LHCN-M2 (cell line): ENCODE results near the gene FXYD2. TPM values are rescaled to one million over a fixed set of nuclear protein-coding genes. Genes with fewer than 3 reads are reported as not detected.
"Not testable (repeated sequence)": the region's sequence is repeated elsewhere in the genome, so short reads cannot be mapped to it uniquely, and the experiment has no call there.

ENCODE experiments used
- DNase-seq: peaks from one replicate; pipeline ENCODE4 v3.0.0-alpha.2; 2012; ENCODE audit warnings: low read depth
- polyA plus RNA-seq: library from polyadenylated mRNA; unstranded; fragments of >200 nt; gene quantifications from one replicate; pipeline ENCODE4 v1.2.1, GENCODE V29; 2012; ENCODE audit warnings: missing spikeins
- total RNA-seq: library from RNA; depleted of rRNA; stranded (reverse); fragments of >200 nt; gene quantifications from 2 replicates; pipeline ENCODE4 v1.2.3, GENCODE V29; 2014; rRNA removed

The FXYD2 gene
- not detected in 2 replicates for total RNA-seq
- polyA plus RNA-seq: not detected

- DNase-seq: no peak
Observed at GRCh38 chr11:117824571-117825537, at the start of gene FXYD2. Gene FXYD2 (minus strand): TSS chr11:117824744. CDS start chr11:117824678, 66 bp downstream.

- DNase-seq: no peak
Observed at GRCh38 chr11:117873828-117874125, 49.2 kb upstream of the FXYD2 start.

GRCh38 chr11:117872975-117873827 is 48.7 kb upstream of the FXYD2 start:
- DNase-seq: no peak

- DNase-seq: no peak
Observed at GRCh38 chr11:117872420-117872961, 47.9 kb upstream of the FXYD2 start.

- no peak for DNase-seq
Observed at GRCh38 chr11:117871784-117872183, 47.2 kb upstream of the FXYD2 start.

- no peak for DNase-seq
Observed at GRCh38 chr11:117871160-117871559, 46.6 kb upstream of the FXYD2 start.

- no peak for DNase-seq
Observed at GRCh38 chr11:117870103-117870952, 45.8 kb upstream of the FXYD2 start.

GRCh38 chr11:117869604-117870003 is 45.1 kb upstream of the FXYD2 start:
- DNase-seq: no peak

- no peak for DNase-seq
Observed at GRCh38 chr11:117868815-117869561, 44.4 kb upstream of the FXYD2 start.

GRCh38 chr11:117868088-117868487 is 43.5 kb upstream of the FXYD2 start:
- no peak for DNase-seq

GRCh38 chr11:117866526-117866925 is 42.0 kb upstream of the FXYD2 start:
- DNase-seq: no peak

- not testable (repeated sequence) for DNase-seq
Observed at GRCh38 chr11:117865546-117865945, 41.0 kb upstream of the FXYD2 start.

- no peak for DNase-seq
Observed at GRCh38 chr11:117863383-117863782, 38.8 kb upstream of the FXYD2 start.

GRCh38 chr11:117862753-117863152 is 38.2 kb upstream of the FXYD2 start:
- DNase-seq: no peak

- DNase-seq: no peak
Observed at GRCh38 chr11:117862019-117862725, 37.6 kb upstream of the FXYD2 start.

GRCh38 chr11:117861151-117862018 is 36.8 kb upstream of the FXYD2 start:
- DNase-seq: no peak

GRCh38 chr11:117860139-117860538 is 35.6 kb upstream of the FXYD2 start:
- DNase-seq: no peak

- DNase-seq: no peak
Observed at GRCh38 chr11:117859488-117860112, 35.1 kb upstream of the FXYD2 start.
